K562 (cell line): Measurements from ENCODE around the gene TNPO3. TPM values are rescaled to one million over a fixed set of nuclear protein-coding genes. Genes with fewer than 3 reads are reported as not detected.

Source experiments
- ATAC-seq: fragments of 200-7000 bp; cut with Tn5 transposase; 3 replicates; pipeline ENCODE4 v1.9.1; 2020; ENCODE audit warnings: moderate library complexity
- BruUV-seq: library from RNA; stranded (reverse); fragments of 400-500 nt; replicated peaks from 2 replicates; lab custom pipeline; 2021; lab: Mats Ljungman, UMichigan
- CTCF ChIA-PET: fragments of 300-600 bp; formaldehyde crosslinking; extraction: SDS; loops from one replicate; lab custom pipeline; 2021; ENCODE audit warnings: low intra/inter-chr PET ratio; lab: Yijun Ruan, JAX
- POLR2A ChIA-PET: fragments of 300-600, 350-650 bp; sonication (Branson Sonifier 250); formaldehyde crosslinking; extraction: SDS; loops from one replicate; lab custom pipeline; 2021; ENCODE audit warnings: antibody characterized with exemption, inconsistent platforms; lab: Yijun Ruan, JAX
- DNase-seq, 4 experiments: peaks; one replicate each; pipeline versions ENCODE4 v3.0.0 to v3.0.0-alpha.2; 2011 to 2018; ENCODE audit warnings: low spot score in 3 of 4, mixed read lengths in 3 of 4; ENCODE audit errors: extremely low read depth in 1 of 4
- FAIRE-seq: peaks from 2 replicates; lab custom pipeline; 2011; peaks lifted over from hg19 to GRCh38; lab: Jason Lieb, UNC
- H2AFZ ChIP-seq: 2 replicates; pipeline ENCODE4 v1.6.0; 2011; ENCODE audit warnings: low read depth, low read length, control low read depth, inconsistent platforms
- H3K27ac ChIP-seq: fragments of 200-600 bp; 3 replicates; pipeline ENCODE4 v1.8.0; 2011; ENCODE audit warnings: low read depth, mild to moderate bottlenecking, control low read depth, inconsistent platforms, low read length, moderate library complexity, mixed read lengths; ENCODE audit errors: extremely low read depth
- H3K27me3 ChIP-seq, 2 experiments: fragments of 300-600 bp in 1 of 2; 2 replicates in 1 of 2; 3 replicates in 1 of 2; pipeline versions ENCODE4 v1.6.0 to v1.8.0; 2011; ENCODE audit warnings: inconsistent platforms in 2 of 2, low read length in 2 of 2, mild to moderate bottlenecking in 1 of 2, mixed read lengths in 1 of 2, moderate library complexity in 1 of 2; ENCODE audit not compliant: control insufficient read depth in 2 of 2, insufficient read depth in 2 of 2
- H3K36me3 ChIP-seq: fragments of 300-600 bp; 3 replicates; pipeline ENCODE4 v1.8.0; 2011; ENCODE audit warnings: mild to moderate bottlenecking, low read length, inconsistent platforms; ENCODE audit not compliant: control insufficient read depth, insufficient read depth
- H3K4me1 ChIP-seq, 2 experiments: fragments of 200-600 bp in 1 of 2; replicated peaks in 1 of 2; 2 replicates in 1 of 2; 3 replicates in 1 of 2; pipeline versions ENCODE4 v1.5.1 to v1.8.0; 2011; ENCODE audit warnings: inconsistent platforms in 2 of 2, low read length in 2 of 2, mild to moderate bottlenecking in 1 of 2, mixed read lengths in 1 of 2, moderate library complexity in 1 of 2; ENCODE audit not compliant: control insufficient read depth in 2 of 2, insufficient read depth in 2 of 2
- H3K4me2 ChIP-seq: 2 replicates; pipeline ENCODE4 v1.6.1; 2011; ENCODE audit warnings: low read length, control low read depth, inconsistent platforms, mixed read lengths; ENCODE audit not compliant: insufficient read depth
- H3K4me3 ChIP-seq: fragments of 200-600 bp; sonication (generic), shearing (Covaris generic); 2 replicates; pipeline ENCODE4 v1.5.1; 2016; ENCODE audit warnings: control low read depth, inconsistent platforms
- H3K79me2 ChIP-seq: fragments of 200-600 bp; 3 replicates; pipeline ENCODE4 v1.8.0; 2011; ENCODE audit warnings: low read length, inconsistent platforms; ENCODE audit not compliant: control insufficient read depth, insufficient read depth
- H3K9ac ChIP-seq, 2 experiments: 2 replicates each; pipeline versions ENCODE4 v1.6.0 to v1.6.1; 2011; ENCODE audit warnings: low read depth in 2 of 2, low read length in 2 of 2, control low read depth in 1 of 2, inconsistent platforms in 1 of 2, mild to moderate bottlenecking in 1 of 2, mixed read lengths in 1 of 2; ENCODE audit not compliant: insufficient read depth in 1 of 2
- H3K9me1 ChIP-seq: one replicate; pipeline ENCODE4 v1.6.0; 2011; ENCODE audit warnings: inconsistent platforms, mild to moderate bottlenecking, low read length, moderate library complexity; ENCODE audit not compliant: control insufficient read depth, insufficient read depth
- H3K9me3 ChIP-seq: replicated peaks from 2 replicates; pipeline ENCODE4 v1.5.1; 2011; ENCODE audit warnings: low read depth, low read length, inconsistent platforms; ENCODE audit not compliant: control insufficient read depth, insufficient read depth
- H4K20me1 ChIP-seq: replicated peaks from 2 replicates; pipeline ENCODE4 v1.6.1; 2011; ENCODE audit warnings: low read length, inconsistent platforms, mixed read lengths; ENCODE audit not compliant: control insufficient read depth, insufficient read depth
- CEBPG ChIP-seq, 3 experiments: fragments of 200-800 bp in 1 of 3; sonication (Bioruptor generic) in 1 of 3; sonication (generic) in 1 of 3; formaldehyde crosslinking in 1 of 3; IDR thresholded peaks in 2 of 3; conservative IDR thresholded peaks in 1 of 3; 2 replicates each; pipeline versions ENCODE4 v1.6.1 to v1.8.0; 2016 to 2022; ENCODE audit warnings: missing compliant biosample characterization in 2 of 3, missing genetic modification characterization in 2 of 3, mild to moderate bottlenecking in 1 of 3, missing genetic modification reagents in 1 of 3
- CHD4 ChIP-seq: fragments of 200-600 bp; sonication (generic); IDR thresholded peaks from 3 replicates; pipeline ENCODE4 v1.6.1; 2012; ENCODE audit warnings: low read depth, mild to moderate bottlenecking, mixed read lengths, low read length, inconsistent platforms; ENCODE audit not compliant: insufficient read depth, insufficient replicate concordance, poor library complexity, severe bottlenecking
- DMBX1 ChIP-seq: fragments of 250-450 bp; sonication (Bioruptor Pico); IDR thresholded peaks from 2 replicates; pipeline ENCODE4 v1.8.0; 2022; ENCODE audit warnings: inconsistent platforms, mild to moderate bottlenecking, moderate library complexity, borderline replicate concordance
- GATAD2B ChIP-seq: fragments of 450-650 bp; IDR thresholded peaks from 2 replicates; pipeline ENCODE4 v1.6.1; 2017; ENCODE audit warnings: mild to moderate bottlenecking, borderline replicate concordance
- HNRNPH1 ChIP-seq: fragments of 200-400 bp; formaldehyde crosslinking; optimal IDR thresholded peaks from 2 replicates; pipeline ENCODE3; 2017; ENCODE audit warnings: low read depth, mild to moderate bottlenecking, low read length, moderate library complexity
- ID3 ChIP-seq, 2 experiments: fragments of 250-450 bp in 1 of 2; fragments of 450-650 bp in 1 of 2; sonication (Bioruptor Pico) in 1 of 2; IDR thresholded peaks; 2 replicates each; pipeline versions ENCODE4 v1.6.1 to v1.8.0; 2016 to 2021; ENCODE audit warnings: mild to moderate bottlenecking in 2 of 2, moderate library complexity in 2 of 2, missing compliant biosample characterization in 1 of 2, missing genetic modification characterization in 1 of 2
- KLF13 ChIP-seq: fragments of 450-650 bp; IDR thresholded peaks from 2 replicates; pipeline ENCODE4 v1.6.1; 2016; ENCODE audit warnings: missing genetic modification characterization, low read depth, mild to moderate bottlenecking, missing compliant biosample characterization, moderate library complexity, borderline replicate concordance
- MECOM ChIP-seq: fragments of 250-450 bp; sonication (Bioruptor Pico); IDR thresholded peaks from 2 replicates; pipeline ENCODE4 v1.8.0; 2022; ENCODE audit warnings: inconsistent platforms
- RREB1 ChIP-seq: fragments of 250-450 bp; sonication (Bioruptor Pico); IDR thresholded peaks from 2 replicates; pipeline ENCODE4 v1.4.0; 2020
- SMARCB1 ChIP-seq: IDR thresholded peaks from 2 replicates; pipeline ENCODE4 v1.6.1; 2011; ENCODE audit warnings: improper control_type of control experiment, low read depth; ENCODE audit not compliant: insufficient read length
- SUPT5H ChIP-seq: fragments of 450-650 bp; IDR thresholded peaks from 2 replicates; pipeline ENCODE4 v1.6.1; 2016
- ZNF143 ChIP-seq: sonication (generic); formaldehyde crosslinking; IDR thresholded peaks from 2 replicates; pipeline ENCODE4 v1.9.0; 2022; ENCODE audit warnings: mild to moderate bottlenecking, missing genetic modification reagents
- ZNF830 ChIP-seq: fragments of 250-450 bp; sonication (Bioruptor Pico); IDR thresholded peaks from 2 replicates; pipeline ENCODE4 v1.5.0; 2021; ENCODE audit warnings: mild to moderate bottlenecking
- WGBS: fragments of 100-300 bp; shearing (Covaris generic); methylation state at CpG from one replicate; pipeline ENCODE4 v1.1.6; 2016; ENCODE audit warnings: low coverage, mixed read lengths; ENCODE audit not compliant: insufficient coverage; ENCODE audit errors: missing lambda C conversion rate; 5-methylcytosine and 5-hydroxymethylcytosine counted together
- in situ Hi-C: fragments of 300-500 bp; cut with MboI; formaldehyde crosslinking; loops from 4 replicates; pipeline ENCODE4 v1.15.0; 2018; ENCODE audit warnings: inconsistent platforms, mixed read lengths
- intact Hi-C: fragments of 100-400 bp; cut with micrococcal nuclease; formaldehyde crosslinking; loops from 2 replicates; pipeline ENCODE4 v1.14.2; 2022
- polyA plus RNA-seq, 8 experiments: library from polyadenylated mRNA; depleted of rRNA in 4 of 8; stranded (reverse) in 5 of 8; unstranded in 3 of 8; fragments of >200 nt; fragmentation: Nextera tagmentation in 2 of 8; fragmentation: Illumina TruSeq in 1 of 8; extraction: Ambion mirVana in 2 of 8; extraction: Trizol in 1 of 8; gene quantifications; 2 replicates each; pipeline versions ENCODE4 v1.2.1 to v1.2.3, GENCODE V29; 2011 to 2014; ENCODE audit warnings: inconsistent platforms in 1 of 8, missing spikeins in 1 of 8
- total RNA-seq, 7 experiments: library from RNA; depleted of rRNA in 6 of 7; stranded (reverse); fragments of >200 nt in 6 of 7; fragmentation: Illumina TruSeq in 2 of 7; extraction: Trizol in 2 of 7; gene quantifications; 2 replicates each; pipeline versions ENCODE4 v1.2.1 to v1.2.3, GENCODE V29; 2011 to 2021; ENCODE audit warnings: low replicate concordance in 1 of 7

Gene TNPO3
- total and polyA plus RNA-seq, 9 of the 15 experiments (the other 6 are each of a cell fraction or from before 2014, with no cell fraction given), result 35.8 to 125 (median 110) TPM

- Histone ChIP-seq H3K9me1 (no peaks in the 10 kb centered on the region), H3K79me2 (no peaks in the 10 kb centered on the region), H4K20me1 (peaks cover 11% of the 10 kb centered on the region; the same call in 1 of the 2 replicates), H3K9me3 (no peaks in the 10 kb centered on the region; the same call in 1 of the 2 replicates), H3K4me2 (no peak overlapping the region), H3K4me3 (no peak overlapping the region), H3K9ac (no peak overlapping the region), H3K27ac (no peak overlapping the region), H3K27me3 (peaks cover 57 to 84% of the 10 kb centered on the region in 2 experiments), H3K4me1 (peaks cover 0 to 36% of the 10 kb centered on the region in 2 experiments; a peak in 2 of 5 replicates), H2AFZ (no peak overlapping the region), H3K36me3 (no peaks in the 10 kb centered on the region)
- intact Hi-C loops, result no loop called here
- in situ Hi-C loops, result loop anchor here (5.0 kb wide), 1 partner anchor 55 kb away; no protein-coding TSS in a partner anchor
- TF ChIP-seq ID3 (CRISPR knock-in tag; IDR thresholded peaks at IDR 0.05), result no peak
- no peak for TF ChIP-seq ID3 (tag; IDR thresholded peaks at IDR 0.05)
- no peak for TF ChIP-seq GATAD2B
- TF ChIP-seq SUPT5H, result no peak
- TF ChIP-seq ZNF830 (CRISPR knock-in tag), result no peak
- TF ChIP-seq CEBPG (CRISPR knock-in tag; IDR thresholded peaks at IDR 0.05), result no peak
- TF ChIP-seq CEBPG (tag; conservative IDR thresholded peaks at IDR 0.05 in 1 of 2, IDR thresholded peaks at IDR 0.05 in 1 of 2), result no peak
- no peak for TF ChIP-seq RREB1
- no peak for TF ChIP-seq DMBX1
- no peak for TF ChIP-seq KLF13 (tag)
- no peak for TF ChIP-seq SMARCB1
- no peak for TF ChIP-seq CHD4
- no peak for TF ChIP-seq ZNF143 (CRISPR knock-in tag)
- no peak for TF ChIP-seq MECOM (CRISPR knock-in tag)
- TF ChIP-seq HNRNPH1, result no peak
- no peak for FAIRE-seq
- no TSS peak for BruUV-seq
- POLR2A ChIA-PET, result interaction anchor here (1.7 to 2.3 kb wide), 2 partner anchors 8 to 10 kb away, joined by 8 to 10 read pairs; no protein-coding TSS in a partner anchor
- DNase-seq, result no peak
- CTCF ChIA-PET, result no interaction called here
- ATAC-seq, result no peak
- WGBS, result 7% methylated on average over 3 of the region's 3 CpGs
Measured at GRCh38 chr7:128912281-128912680, 142.6 kb downstream of the TNPO3 start.
